DND-41 (cell line): ENCODE data around the gene CAAP1.
"Not testable (repeated sequence)": the region's sequence is repeated elsewhere in the genome, so short reads cannot be mapped to it uniquely, and the experiment has no call there.

ENCODE experiments used
- ATAC-seq: fragments of 200-7000 bp; cut with Tn5 transposase; 3 replicates; pipeline ENCODE4 v1.9.1; 2021; ENCODE audit warnings: low read depth; ENCODE audit not compliant: insufficient read depth
- DNase-seq: peaks from one replicate; pipeline ENCODE4 v3.0.0-alpha.2; 2020
- H2AFZ ChIP-seq: 2 replicates; pipeline ENCODE4 v1.6.0; 2012; ENCODE audit warnings: low read depth, low read length
- H3K27ac ChIP-seq: 2 replicates; pipeline ENCODE4 v1.5.1; 2012; ENCODE audit warnings: low read length, inconsistent platforms
- H3K27me3 ChIP-seq: fragments of 200-600 bp; sonication (generic); 2 replicates; pipeline ENCODE4 v1.6.0; 2012; ENCODE audit warnings: low read length, mild to moderate bottlenecking, inconsistent platforms; ENCODE audit not compliant: insufficient read depth, poor library complexity
- H3K36me3 ChIP-seq: 2 replicates; pipeline ENCODE4 v1.5.1; 2012; ENCODE audit warnings: low read length, inconsistent platforms; ENCODE audit not compliant: insufficient read depth
- H3K4me1 ChIP-seq: 2 replicates; pipeline ENCODE4 v1.5.1; 2012; ENCODE audit warnings: mild to moderate bottlenecking, low read length; ENCODE audit not compliant: insufficient read depth
- H3K4me2 ChIP-seq: 2 replicates; pipeline ENCODE4 v1.6.0; 2012; ENCODE audit warnings: mild to moderate bottlenecking, moderate library complexity, low read length, inconsistent platforms; ENCODE audit not compliant: insufficient read depth
- H3K4me3 ChIP-seq, 2 experiments: fragments of 200-600 bp in 1 of 2; shearing (Covaris generic) in 1 of 2; 2 replicates each; pipeline ENCODE4 v1.5.1; 2012 to 2016; ENCODE audit warnings: inconsistent platforms in 2 of 2, low read length in 2 of 2, mild to moderate bottlenecking in 2 of 2, low read depth in 1 of 2, moderate library complexity in 1 of 2
- H3K79me2 ChIP-seq: 2 replicates; pipeline ENCODE4 v1.6.0; 2012; ENCODE audit warnings: low read length, inconsistent platforms; ENCODE audit not compliant: insufficient read depth
- H3K9ac ChIP-seq: 2 replicates; pipeline ENCODE4 v1.6.0; 2012; ENCODE audit warnings: low read depth, mild to moderate bottlenecking, inconsistent platforms, low read length, moderate library complexity
- H3K9me3 ChIP-seq: 2 replicates; pipeline ENCODE4 v1.5.1; 2012; ENCODE audit warnings: low read length, moderate library complexity, mild to moderate bottlenecking, inconsistent platforms; ENCODE audit not compliant: insufficient read depth, severe bottlenecking
- H4K20me1 ChIP-seq: 2 replicates; pipeline ENCODE4 v1.6.0; 2012; ENCODE audit warnings: low read length; ENCODE audit not compliant: insufficient read depth
- EZH2 ChIP-seq: IDR thresholded peaks from 3 replicates; pipeline ENCODE4 v1.6.1; 2012; ENCODE audit warnings: borderline replicate concordance, low read depth, mild to moderate bottlenecking, moderate library complexity, low read length, inconsistent platforms; ENCODE audit not compliant: severe bottlenecking
- TF ChIP-seq, protein P1 (sequence below): IDR thresholded peaks from 2 replicates; pipeline ENCODE4 v1.5.1; 2012; ENCODE audit warnings: borderline replicate concordance, low read length, moderate library complexity, mild to moderate bottlenecking; ENCODE audit not compliant: poor library complexity, severe bottlenecking; ENCODE audit errors: extremely low read depth

CAAP1 gene

DNA sequence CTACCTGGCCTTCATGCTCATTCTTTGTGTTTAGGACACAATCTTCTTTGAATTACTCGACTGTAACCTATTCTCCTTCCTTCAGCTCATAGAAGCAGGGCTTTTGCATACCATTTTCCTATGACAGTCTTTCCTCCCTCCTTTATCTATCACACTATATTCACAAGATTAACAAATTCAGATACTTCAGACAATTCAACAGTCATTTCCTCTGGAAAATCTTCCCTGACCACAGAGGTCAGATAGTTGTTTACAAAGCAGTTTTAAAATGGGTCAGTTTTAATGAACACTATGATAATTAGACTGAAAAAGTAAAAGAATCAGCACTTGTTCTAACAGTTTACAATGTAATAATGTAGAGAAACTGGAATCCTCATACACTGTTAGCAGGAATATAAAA is 4.3 kb downstream of the CAAP1 start:
- TF ChIP-seq, protein P1, sequence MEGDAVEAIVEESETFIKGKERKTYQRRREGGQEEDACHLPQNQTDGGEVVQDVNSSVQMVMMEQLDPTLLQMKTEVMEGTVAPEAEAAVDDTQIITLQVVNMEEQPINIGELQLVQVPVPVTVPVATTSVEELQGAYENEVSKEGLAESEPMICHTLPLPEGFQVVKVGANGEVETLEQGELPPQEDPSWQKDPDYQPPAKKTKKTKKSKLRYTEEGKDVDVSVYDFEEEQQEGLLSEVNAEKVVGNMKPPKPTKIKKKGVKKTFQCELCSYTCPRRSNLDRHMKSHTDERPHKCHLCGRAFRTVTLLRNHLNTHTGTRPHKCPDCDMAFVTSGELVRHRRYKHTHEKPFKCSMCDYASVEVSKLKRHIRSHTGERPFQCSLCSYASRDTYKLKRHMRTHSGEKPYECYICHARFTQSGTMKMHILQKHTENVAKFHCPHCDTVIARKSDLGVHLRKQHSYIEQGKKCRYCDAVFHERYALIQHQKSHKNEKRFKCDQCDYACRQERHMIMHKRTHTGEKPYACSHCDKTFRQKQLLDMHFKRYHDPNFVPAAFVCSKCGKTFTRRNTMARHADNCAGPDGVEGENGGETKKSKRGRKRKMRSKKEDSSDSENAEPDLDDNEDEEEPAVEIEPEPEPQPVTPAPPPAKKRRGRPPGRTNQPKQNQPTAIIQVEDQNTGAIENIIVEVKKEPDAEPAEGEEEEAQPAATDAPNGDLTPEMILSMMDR = no peak
- TF ChIP-seq EZH2 = no peak
- Histone ChIP-seq H3K36me3 (peaks cover 30% of the 10 kb centered on the region), H3K4me1 (peaks cover 31% of the 10 kb centered on the region), H3K9me3 (peaks cover under 1% of the 10 kb centered on the region), H3K9ac (no peak overlapping the region), H3K4me3 (no peak overlapping the region), H3K79me2 (peaks cover 65% of the 10 kb centered on the region), H4K20me1 (peaks cover 9% of the 10 kb centered on the region; the same call in 1 of the 2 replicates), H3K4me2 (peak overlapping the region; percentile 66; the same call in 1 of the 2 replicates), H3K27me3 (no peaks in the 10 kb centered on the region), H2AFZ (no peak overlapping the region), H3K27ac (no peak overlapping the region)
- no peak for ATAC-seq
- no peak for DNase-seq

DNA sequence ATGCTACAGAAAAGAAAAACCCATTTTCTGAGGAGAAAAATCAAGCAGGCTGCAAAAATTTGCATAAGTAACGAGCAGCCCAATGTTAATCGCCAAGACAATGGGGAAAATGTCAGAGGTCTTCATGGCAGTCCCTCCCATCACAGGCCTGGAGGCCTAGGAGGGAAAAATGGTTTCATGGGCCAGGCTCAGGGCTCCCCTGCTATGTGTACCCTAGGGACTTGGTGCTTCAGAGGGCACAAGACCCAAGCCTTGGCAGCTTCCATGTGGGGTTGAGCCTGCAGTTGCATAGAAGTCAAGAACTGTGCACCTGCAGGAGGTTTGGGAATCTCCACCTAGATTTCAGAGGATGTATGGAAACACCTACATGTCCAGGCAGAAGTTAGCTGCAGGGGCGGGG is 10.4 kb downstream of the CAAP1 start:
- Histone ChIP-seq H3K4me2 (no peak overlapping the region), H3K4me3 (no peak overlapping the region), H2AFZ (no peak overlapping the region), H3K9me3 (peaks cover 9% of the 10 kb centered on the region), H4K20me1 (no peaks in the 10 kb centered on the region), H3K4me1 (no peaks in the 10 kb centered on the region), H3K27ac (no peak overlapping the region), H3K79me2 (peaks cover 17% of the 10 kb centered on the region), H3K27me3 (no peaks in the 10 kb centered on the region), H3K36me3 (peaks cover 69% of the 10 kb centered on the region), H3K9ac (no peak overlapping the region)
- no peak for DNase-seq
- TF ChIP-seq EZH2 = no peak
- TF ChIP-seq, protein P1 = no peak
- ATAC-seq = no peak

DNA sequence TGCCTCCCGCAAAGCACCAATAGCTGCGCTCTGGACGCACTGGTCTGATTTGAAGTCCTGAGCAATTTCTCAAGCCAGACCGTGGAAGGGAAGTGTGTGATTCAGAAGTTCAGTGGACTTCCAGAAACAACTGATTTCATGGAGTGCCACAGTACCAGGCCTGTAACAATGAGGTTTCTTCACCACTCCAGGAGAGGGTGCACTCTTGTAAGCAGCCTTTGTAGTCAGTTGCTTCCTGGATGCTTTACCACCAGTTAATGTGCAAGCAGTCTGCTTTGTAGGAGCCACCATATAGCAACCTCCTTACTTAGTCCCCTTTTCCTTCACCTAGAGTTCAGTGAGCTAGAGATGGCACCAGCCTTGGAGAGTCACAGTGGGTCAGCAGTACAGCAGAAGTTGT is 12.3 kb downstream of the CAAP1 start:
- H3K36me3 ChIP-seq = peaks cover 62% of the 10 kb centered on the region
- H2AFZ ChIP-seq = no peak overlapping the region
- H3K27ac ChIP-seq = no peak overlapping the region
- H3K4me1 ChIP-seq = no peaks in the 10 kb centered on the region
- H4K20me1 ChIP-seq = no peaks in the 10 kb centered on the region
- no peak overlapping the region for H3K4me2 ChIP-seq
- no peaks in the 10 kb centered on the region for H3K27me3 ChIP-seq
- no peak overlapping the region for H3K9ac ChIP-seq
- 0 out of 2 replicates have a peak, but pooled peaks cover 2% of the 10 kb centered on the region for H3K79me2 ChIP-seq
- H3K4me3 ChIP-seq = no peak overlapping the region
- ATAC-seq (peak; percentile 42; the same call in 1 of the 3 replicates), DNase-seq (no peak)
- TF ChIP-seq, protein P1 = no peak
- no peak for TF ChIP-seq EZH2
- H3K9me3 ChIP-seq = peaks cover 9% of the 10 kb centered on the region

DNA sequence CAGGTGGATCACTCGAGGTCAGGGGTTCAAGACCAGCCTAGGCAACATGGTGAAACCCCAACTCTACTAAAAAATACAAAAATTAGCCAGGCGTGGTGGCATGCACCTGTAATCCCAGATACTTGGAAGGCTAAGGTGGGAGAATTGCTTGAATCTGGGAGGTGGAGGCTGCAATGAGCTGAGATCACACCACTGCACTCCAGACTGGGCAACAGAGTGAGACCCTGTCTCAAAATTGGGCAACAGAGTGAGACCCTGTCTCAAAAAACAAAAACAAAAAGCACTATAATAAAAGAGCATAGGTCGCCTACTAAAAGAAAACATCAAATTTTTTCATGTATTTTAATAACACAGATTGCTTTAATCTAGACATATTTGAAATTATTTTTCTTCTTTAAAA is 17.4 kb downstream of the CAAP1 start:
- H3K4me3 ChIP-seq, H4K20me1 ChIP-seq, DNase-seq, H3K9me3 ChIP-seq, ATAC-seq, H3K4me1 ChIP-seq, H3K4me2 ChIP-seq, H2AFZ ChIP-seq, H3K9ac ChIP-seq, H3K79me2 ChIP-seq, H3K27ac ChIP-seq, H3K27me3 ChIP-seq: not testable (repeated sequence)
- peaks cover 20% of the 10 kb centered on the region for H3K36me3 ChIP-seq
